VCaP (cell line): ENCODE results near the gene APLNR.

ENCODE experiments used
- H3K27ac ChIP-seq: fragments of 450-650 bp; 2 replicates; pipeline ENCODE4 v1.5.1; 2017
- TF ChIP-seq, protein P1 (sequence below): fragments of 450-650 bp; conservative IDR thresholded peaks from 2 replicates; pipeline ENCODE4 v1.5.1; 2017; ENCODE audit warnings: mild to moderate bottlenecking, moderate library complexity

APLNR gene

DNA sequence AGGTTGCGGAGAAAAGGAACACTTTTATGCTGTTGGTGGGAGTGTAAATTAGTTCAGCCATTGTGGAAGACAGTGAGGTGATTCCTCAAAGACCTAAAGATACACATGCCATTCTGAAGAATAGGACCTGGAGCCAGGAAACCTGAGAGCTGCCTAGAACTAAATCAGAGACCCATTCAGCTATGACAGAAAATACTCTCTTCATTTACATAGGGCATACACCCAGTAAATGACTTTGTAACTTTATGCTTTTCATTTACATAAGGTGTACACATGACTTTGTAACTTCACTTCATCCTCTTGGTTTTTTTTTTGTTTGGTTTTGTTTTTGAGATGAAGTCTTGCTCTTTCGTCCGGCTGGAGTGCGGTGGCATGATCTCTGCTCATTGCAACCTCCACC lies 25.1 kb upstream of the APLNR start:
- H3K27ac ChIP-seq = no peak overlapping the region
- TF ChIP-seq, protein P1, sequence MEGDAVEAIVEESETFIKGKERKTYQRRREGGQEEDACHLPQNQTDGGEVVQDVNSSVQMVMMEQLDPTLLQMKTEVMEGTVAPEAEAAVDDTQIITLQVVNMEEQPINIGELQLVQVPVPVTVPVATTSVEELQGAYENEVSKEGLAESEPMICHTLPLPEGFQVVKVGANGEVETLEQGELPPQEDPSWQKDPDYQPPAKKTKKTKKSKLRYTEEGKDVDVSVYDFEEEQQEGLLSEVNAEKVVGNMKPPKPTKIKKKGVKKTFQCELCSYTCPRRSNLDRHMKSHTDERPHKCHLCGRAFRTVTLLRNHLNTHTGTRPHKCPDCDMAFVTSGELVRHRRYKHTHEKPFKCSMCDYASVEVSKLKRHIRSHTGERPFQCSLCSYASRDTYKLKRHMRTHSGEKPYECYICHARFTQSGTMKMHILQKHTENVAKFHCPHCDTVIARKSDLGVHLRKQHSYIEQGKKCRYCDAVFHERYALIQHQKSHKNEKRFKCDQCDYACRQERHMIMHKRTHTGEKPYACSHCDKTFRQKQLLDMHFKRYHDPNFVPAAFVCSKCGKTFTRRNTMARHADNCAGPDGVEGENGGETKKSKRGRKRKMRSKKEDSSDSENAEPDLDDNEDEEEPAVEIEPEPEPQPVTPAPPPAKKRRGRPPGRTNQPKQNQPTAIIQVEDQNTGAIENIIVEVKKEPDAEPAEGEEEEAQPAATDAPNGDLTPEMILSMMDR = no peak

DNA sequence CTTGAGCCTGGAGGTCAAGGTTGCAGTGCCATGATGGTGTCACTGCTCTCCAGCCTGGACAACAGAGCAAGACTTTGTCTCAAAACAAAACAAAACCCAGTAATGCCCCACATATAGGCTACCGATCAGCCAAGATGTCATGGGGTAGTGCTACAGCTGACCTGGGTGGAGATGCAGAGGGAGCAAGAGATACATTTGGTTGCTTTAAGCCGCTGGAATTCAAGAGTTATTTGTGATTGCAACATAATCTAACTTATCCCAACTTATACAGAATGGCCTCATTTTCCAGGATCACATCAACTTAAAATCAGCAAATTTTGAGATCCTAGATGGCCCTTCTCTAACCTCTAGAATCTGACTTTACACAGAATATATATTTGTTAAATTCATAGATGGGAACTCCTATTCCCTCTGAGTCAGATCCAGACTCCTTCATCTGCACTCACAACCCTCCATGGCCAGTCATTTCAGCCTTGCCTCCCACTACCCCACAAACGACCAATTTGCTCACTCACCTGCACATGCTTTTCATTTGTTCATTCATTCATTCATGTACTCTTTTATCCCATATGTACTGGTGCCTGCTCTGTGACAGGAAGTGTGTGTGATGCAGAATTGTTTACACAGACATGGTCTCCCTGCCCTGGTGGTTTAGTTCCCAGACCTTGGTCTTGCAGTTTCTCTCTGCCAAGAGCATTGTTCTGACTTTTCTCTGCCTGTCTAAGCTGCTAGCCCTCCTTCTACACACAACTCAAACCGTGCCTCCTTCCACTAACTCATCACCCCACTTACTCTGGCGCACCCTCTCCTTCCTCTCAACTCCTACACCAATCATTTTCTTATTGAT lies 24.1 kb upstream of the APLNR start:
- TF ChIP-seq, protein P1 = no peak
- H3K27ac ChIP-seq = no peak overlapping the region

DNA sequence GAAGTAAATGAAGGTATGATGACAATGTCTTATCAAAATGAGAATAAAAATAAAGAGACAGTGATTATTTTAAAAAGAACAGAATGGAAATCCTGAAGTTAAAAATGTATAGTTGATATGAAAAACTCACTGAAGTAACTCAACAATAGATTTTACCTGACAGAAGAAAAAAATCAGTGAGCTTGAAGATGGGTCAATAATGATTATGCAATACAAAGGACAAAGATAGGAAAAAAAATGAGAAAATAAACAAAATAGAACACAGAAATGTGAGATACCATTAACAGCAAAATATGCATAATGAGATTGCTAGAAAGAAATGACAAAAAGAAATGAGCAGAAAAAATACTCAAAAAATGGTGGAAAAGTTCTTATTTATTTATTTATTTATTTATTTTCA lies 19.1 kb upstream of the APLNR start:
- H3K27ac ChIP-seq = no peak overlapping the region
- TF ChIP-seq, protein P1 = no peak

DNA sequence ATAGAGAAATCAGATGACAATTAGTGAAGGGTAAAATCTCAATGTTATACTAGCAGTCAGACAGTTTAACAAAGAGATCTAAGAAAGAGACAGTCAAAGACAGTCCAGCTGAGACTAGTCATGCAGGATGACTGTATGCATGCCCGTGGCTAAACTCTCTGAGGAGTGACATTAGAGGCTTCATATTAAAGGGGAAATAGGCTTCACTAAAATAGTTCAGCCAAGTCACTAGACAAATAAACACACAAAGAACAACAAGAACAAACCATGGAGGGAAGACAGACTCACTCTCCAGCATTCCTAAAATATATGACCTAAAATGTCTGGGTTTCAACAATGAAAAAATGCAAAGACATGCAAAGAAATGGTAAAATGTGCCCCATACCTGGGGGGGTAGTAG lies 18.6 kb upstream of the APLNR start:
- TF ChIP-seq, protein P1 = no peak
- no peak overlapping the region for H3K27ac ChIP-seq

DNA sequence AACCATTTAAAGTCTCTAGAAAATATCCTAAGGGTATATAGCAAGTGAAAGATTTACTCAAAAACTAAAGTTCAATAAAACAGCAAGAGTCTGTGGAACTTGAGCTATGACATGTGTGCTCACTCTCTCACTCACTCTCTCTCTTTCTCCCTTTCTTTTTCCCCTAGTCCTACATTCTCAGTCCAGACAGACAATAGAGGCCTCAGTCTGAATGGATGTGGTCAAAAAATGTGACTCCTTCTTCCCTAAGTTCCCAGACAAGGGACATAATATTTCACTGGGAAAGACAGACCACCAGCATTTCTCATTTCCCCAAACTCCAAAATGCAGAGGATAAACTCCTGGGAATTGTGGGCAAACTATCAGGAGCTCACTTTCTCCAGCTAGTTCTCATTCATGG lies 17.6 kb upstream of the APLNR start:
- TF ChIP-seq, protein P1 = no peak
- no peak overlapping the region for H3K27ac ChIP-seq

DNA sequence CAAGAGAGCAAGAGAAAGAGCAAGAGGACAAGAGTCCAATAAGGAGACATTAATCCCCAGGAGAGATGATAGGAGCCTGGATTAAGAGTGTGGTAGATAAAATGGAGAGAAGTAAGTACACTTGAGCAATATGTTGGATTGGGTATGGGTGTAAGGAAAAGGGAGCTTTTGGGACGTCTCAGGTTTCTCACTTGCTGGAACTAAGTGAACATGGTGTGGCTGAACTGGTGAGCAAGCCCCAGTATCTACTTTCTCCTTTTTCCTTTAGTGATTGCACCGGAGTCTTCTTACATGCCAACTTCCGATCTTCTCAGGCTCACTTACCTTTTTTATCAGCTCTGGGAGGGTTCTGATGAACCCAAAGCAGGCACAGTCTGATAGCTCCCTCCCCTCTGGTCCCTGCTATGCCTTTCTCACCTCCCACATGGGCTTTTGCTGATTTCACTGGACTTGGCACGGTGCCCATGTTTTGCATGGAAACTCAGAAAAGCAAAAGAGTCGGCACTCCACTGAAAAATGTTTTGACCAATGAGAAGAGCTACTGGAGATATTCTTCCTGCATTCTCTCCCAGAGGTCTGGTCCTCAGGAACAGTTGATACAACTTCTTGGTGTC lies 14.5 kb upstream of the APLNR start:
- H3K27ac ChIP-seq = no peak overlapping the region
- TF ChIP-seq, protein P1 = no peak

DNA sequence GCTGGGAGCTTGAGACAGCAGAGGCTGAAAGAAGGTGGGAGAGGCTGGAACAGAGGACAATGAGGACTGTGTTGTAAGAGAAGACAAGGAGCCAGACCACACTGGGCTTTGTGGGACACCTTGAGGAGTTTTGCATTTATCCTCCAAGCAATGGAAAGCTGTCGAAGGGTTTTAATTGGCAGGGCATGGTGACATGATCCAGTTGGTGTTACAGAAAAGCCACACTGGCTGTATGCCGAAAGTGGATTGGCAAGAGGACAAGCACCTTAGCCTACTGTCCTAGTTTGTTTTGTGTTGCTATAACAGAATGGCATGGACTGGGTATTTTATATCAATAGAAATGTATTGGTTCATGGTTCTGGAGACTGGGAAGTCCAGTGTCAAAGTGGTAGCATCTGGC lies 14.0 kb upstream of the APLNR start:
- H3K27ac ChIP-seq = no peak overlapping the region
- TF ChIP-seq, protein P1 = no peak
